ENCODE data around the gene PRR35. TPM values are rescaled to one million over a fixed set of nuclear protein-coding genes. Genes with fewer than 3 reads are reported as not detected.

Gene PRR35
- total and polyA plus RNA-seq, 2 donors (not counting 3 experiments of a cell fraction or from before 2014, with no cell fraction given), result not detected

DNA sequence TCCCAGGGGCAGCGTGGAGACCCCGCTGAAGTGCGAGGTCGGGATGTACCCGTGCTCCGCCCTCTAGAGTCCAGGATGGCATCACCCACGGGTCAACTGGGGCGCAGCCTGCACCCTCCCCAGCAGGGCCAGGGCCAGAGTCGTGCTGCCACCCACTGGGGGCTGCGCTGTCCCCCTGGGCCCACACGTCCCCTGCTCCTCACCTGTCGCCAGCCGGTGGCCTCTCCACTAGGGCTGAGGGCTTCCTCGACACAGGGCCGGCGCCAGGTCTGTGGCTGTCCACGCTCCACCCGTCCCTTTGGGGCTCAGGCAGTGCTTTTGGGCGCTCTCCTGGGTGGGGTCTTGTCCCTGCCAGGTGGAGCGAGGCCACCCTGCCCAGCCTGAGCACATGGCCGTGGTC lies 11.6 kb upstream of the PRR35 start:
- H3K9ac ChIP-seq (replicated peaks; ENCODE audit: extremely low read depth, insufficient read depth, low read length), result no peak overlapping the region
- H4K20me1 ChIP-seq (replicated peaks; ENCODE audit: control insufficient read depth, extremely low read depth, insufficient read depth, low read length), result no peaks in the 10 kb centered on the region
- dilution Hi-C loops (cut with MboI; ENCODE audit: extremely low pct_ligation_motif_present, low sequenced_read_pairs) (no loop called here), intact Hi-C loops (cut with micrococcal nuclease) (no loop called here)
- no peak overlapping the region for H2AFZ ChIP-seq (ENCODE audit: low read depth, low read length)
- no peak overlapping the region for H3K4me3 ChIP-seq (replicated peaks in 1 of 3; ENCODE audit: insufficient read depth in 1 of 3, low read depth in 1 of 3, low read length in 3 of 3)
- no peaks in the 10 kb centered on the region for H3K9me3 ChIP-seq (replicated peaks; ENCODE audit: control insufficient read depth, insufficient read depth, low read length)
- DNase-seq (ENCODE audit: low read depth, low spot score) (no peak), FAIRE-seq (no peak)
- BruUV-seq (replicated peaks), result no TSS peak
- H3K27me3 ChIP-seq (ENCODE audit: control insufficient read depth in 2 of 2, insufficient read depth in 2 of 2, low read length in 2 of 2), result no peaks in the 10 kb centered on the region
- peaks cover 0 to 14% of the 10 kb centered on the region in 2 experiments for H3K36me3 ChIP-seq (ENCODE audit: control insufficient read depth in 2 of 2, extremely low read depth in 1 of 2, insufficient read depth in 2 of 2, low read length in 2 of 2)
- POLR2A ChIA-PET, result no interaction called here
- no peak for TF ChIP-seq MYC (IDR thresholded peaks at IDR 0.05; ENCODE audit: low read depth, low read length)
- TF ChIP-seq MAX (IDR thresholded peaks at IDR 0.05; ENCODE audit: insufficient read depth, insufficient read length), result no peak
- no peak overlapping the region for H3K4me2 ChIP-seq (ENCODE audit: insufficient read depth, low read length)
- H3K9me1 ChIP-seq (replicated peaks; ENCODE audit: control insufficient read depth, extremely low read depth, insufficient read depth, low read length), result no peaks in the 10 kb centered on the region
- no peaks in the 10 kb centered on the region for H3K4me1 ChIP-seq (ENCODE audit: control insufficient read depth, extremely low read depth, insufficient read depth, low read length)
- no peak overlapping the region for H3K27ac ChIP-seq (ENCODE audit: insufficient read depth, low read depth, low read length)
- H3K79me2 ChIP-seq (ENCODE audit: control insufficient read depth, insufficient read depth, low read length), result peaks cover 22% of the 10 kb centered on the region
- CTCF ChIA-PET, result no interaction called here

DNA sequence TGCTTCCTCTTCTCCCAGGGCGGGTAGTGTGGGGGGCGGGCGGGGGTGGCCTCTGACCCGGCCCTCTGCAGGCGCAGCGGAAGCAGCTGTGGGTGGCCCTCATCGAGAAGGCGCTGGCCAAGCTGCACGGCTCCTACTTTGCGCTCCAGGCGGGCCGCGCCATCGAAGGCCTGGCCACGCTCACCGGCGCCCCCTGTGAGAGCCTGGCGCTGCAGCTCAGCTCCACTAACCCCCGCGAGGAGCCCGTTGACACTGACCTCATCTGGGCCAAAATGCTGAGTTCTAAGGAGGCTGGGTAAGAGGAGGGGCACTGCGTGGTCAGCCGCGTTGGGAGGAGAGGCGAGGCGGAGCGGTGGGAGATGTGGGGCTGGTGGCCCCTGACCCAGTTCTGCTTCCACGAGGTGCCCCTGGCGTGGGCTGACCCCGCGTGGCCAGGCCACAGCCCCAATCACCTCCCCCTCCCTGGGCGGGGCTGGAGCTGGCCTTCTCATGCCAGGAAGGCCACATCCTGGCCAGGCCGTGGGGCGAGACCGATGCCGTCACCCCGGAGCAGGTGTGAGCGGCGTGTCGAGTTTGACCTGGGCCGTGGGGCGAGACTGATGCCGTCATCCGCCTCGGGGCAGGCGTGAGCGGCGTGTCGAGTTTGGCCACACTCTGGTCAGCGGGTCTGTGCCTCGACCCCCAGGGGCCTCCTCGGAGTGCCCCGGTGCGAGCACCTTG lies 10.5 kb upstream of the PRR35 start:
- H3K27ac ChIP-seq (ENCODE audit: insufficient read depth, low read depth, low read length), result no peak overlapping the region

More for the DNA sequence above, 10.5 kb upstream of the PRR35 start:
- H4K20me1 ChIP-seq (replicated peaks; ENCODE audit: control insufficient read depth, extremely low read depth, insufficient read depth, low read length), result no peaks in the 10 kb centered on the region
- DNase-seq (ENCODE audit: low read depth, low spot score) (no peak), FAIRE-seq (no peak)
- H2AFZ ChIP-seq (ENCODE audit: low read depth, low read length), result no peak overlapping the region
- H3K4me2 ChIP-seq (ENCODE audit: insufficient read depth, low read length), result no peak overlapping the region
- no peaks in the 10 kb centered on the region for H3K9me1 ChIP-seq (replicated peaks; ENCODE audit: control insufficient read depth, extremely low read depth, insufficient read depth, low read length)
- H3K27me3 ChIP-seq (ENCODE audit: control insufficient read depth in 2 of 2, insufficient read depth in 2 of 2, low read length in 2 of 2), result no peaks in the 10 kb centered on the region
- no TSS peak for BruUV-seq (replicated peaks)
- no peaks in the 10 kb centered on the region for H3K9me3 ChIP-seq (replicated peaks; ENCODE audit: control insufficient read depth, insufficient read depth, low read length)
- peaks cover 6% of the 10 kb centered on the region for H3K4me1 ChIP-seq (ENCODE audit: control insufficient read depth, extremely low read depth, insufficient read depth, low read length)
- no peak overlapping the region for H3K9ac ChIP-seq (replicated peaks; ENCODE audit: extremely low read depth, insufficient read depth, low read length)
- H3K36me3 ChIP-seq (ENCODE audit: control insufficient read depth in 2 of 2, extremely low read depth in 1 of 2, insufficient read depth in 2 of 2, low read length in 2 of 2), result peaks cover 0 to 14% of the 10 kb centered on the region in 2 experiments
- TF ChIP-seq MYC (IDR thresholded peaks at IDR 0.05; ENCODE audit: low read depth, low read length), result no peak
- TF ChIP-seq, protein P1, sequence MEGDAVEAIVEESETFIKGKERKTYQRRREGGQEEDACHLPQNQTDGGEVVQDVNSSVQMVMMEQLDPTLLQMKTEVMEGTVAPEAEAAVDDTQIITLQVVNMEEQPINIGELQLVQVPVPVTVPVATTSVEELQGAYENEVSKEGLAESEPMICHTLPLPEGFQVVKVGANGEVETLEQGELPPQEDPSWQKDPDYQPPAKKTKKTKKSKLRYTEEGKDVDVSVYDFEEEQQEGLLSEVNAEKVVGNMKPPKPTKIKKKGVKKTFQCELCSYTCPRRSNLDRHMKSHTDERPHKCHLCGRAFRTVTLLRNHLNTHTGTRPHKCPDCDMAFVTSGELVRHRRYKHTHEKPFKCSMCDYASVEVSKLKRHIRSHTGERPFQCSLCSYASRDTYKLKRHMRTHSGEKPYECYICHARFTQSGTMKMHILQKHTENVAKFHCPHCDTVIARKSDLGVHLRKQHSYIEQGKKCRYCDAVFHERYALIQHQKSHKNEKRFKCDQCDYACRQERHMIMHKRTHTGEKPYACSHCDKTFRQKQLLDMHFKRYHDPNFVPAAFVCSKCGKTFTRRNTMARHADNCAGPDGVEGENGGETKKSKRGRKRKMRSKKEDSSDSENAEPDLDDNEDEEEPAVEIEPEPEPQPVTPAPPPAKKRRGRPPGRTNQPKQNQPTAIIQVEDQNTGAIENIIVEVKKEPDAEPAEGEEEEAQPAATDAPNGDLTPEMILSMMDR (IDR thresholded peaks at IDR 0.05; ENCODE audit: extremely low read depth in 1 of 2, insufficient read depth in 1 of 2, low read depth in 1 of 2, low read length in 2 of 2), result peak in 1 of 2 donors; percentile 3
- CTCF ChIA-PET, result no interaction called here
- no peak overlapping the region for H3K4me3 ChIP-seq (replicated peaks in 1 of 3; ENCODE audit: insufficient read depth in 1 of 3, low read depth in 1 of 3, low read length in 3 of 3)
- POLR2A ChIA-PET, result no interaction called here
- dilution Hi-C loops (cut with MboI; ENCODE audit: extremely low pct_ligation_motif_present, low sequenced_read_pairs), result no loop called here
- intact Hi-C loops (cut with micrococcal nuclease), result no loop called here
- H3K79me2 ChIP-seq (ENCODE audit: control insufficient read depth, insufficient read depth, low read length), result peaks cover 14% of the 10 kb centered on the region

All from endothelial cell of umbilical vein (primary cell).